Effector memory CD8-positive, alpha-beta T cell (primary cell): ENCODE data around the gene LIPC.

Experiments
- ATAC-seq: fragments of 150-1000 bp; cut with Tn5 transposase; replicated peaks from 2 replicates; pipeline ENCODE4 v1.10.0; 2021; ENCODE audit warnings: mild to moderate bottlenecking, moderate library complexity
- DNase-seq, 3 experiments: peaks; one replicate each; pipeline ENCODE4 v3.0.0; 2021
- H3K27ac Mint-ChIP-seq, 2 donors: one replicate each; pipeline ENCODE4 v1.8.0; 2022; ENCODE audit warnings: mild to moderate bottlenecking in 2 of 2, mixed read lengths in 2 of 2, moderate library complexity in 2 of 2
- H3K27me3 Mint-ChIP-seq, 2 donors: one replicate each; pipeline ENCODE4 v1.8.0; 2022; ENCODE audit warnings: mixed read lengths in 2 of 2
- H3K36me3 Mint-ChIP-seq: one replicate; pipeline ENCODE4 v1.8.0; 2022; ENCODE audit warnings: mild to moderate bottlenecking, moderate library complexity, mixed read lengths; ENCODE audit not compliant: insufficient read depth
- H3K4me1 Mint-ChIP-seq, 2 donors: one replicate each; pipeline ENCODE4 v1.8.0; 2022; ENCODE audit warnings: low read depth in 2 of 2, mixed read lengths in 2 of 2
- H3K4me3 Mint-ChIP-seq, 2 donors: one replicate each; pipeline ENCODE4 v1.8.0; 2022; ENCODE audit warnings: mild to moderate bottlenecking in 2 of 2, mixed read lengths in 2 of 2, moderate library complexity in 2 of 2
- H3K9me3 Mint-ChIP-seq, 2 donors: one replicate each; pipeline ENCODE4 v1.8.0; 2022; ENCODE audit warnings: mixed read lengths in 2 of 2

LIPC gene

GRCh38 chr15:58430224-58430787 is 1.5 kb upstream of the LIPC start:
- H3K4me1 Mint-ChIP-seq = no peaks in the 10 kb centered on the region
- H3K36me3 Mint-ChIP-seq = peaks cover 6% of the 10 kb centered on the region
- H3K4me3 Mint-ChIP-seq = no peak overlapping the region
- H3K27me3 Mint-ChIP-seq = no peaks in the 10 kb centered on the region
- no peak for DNase-seq
- H3K9me3 Mint-ChIP-seq = no peaks in the 10 kb centered on the region
- no peak overlapping the region for H3K27ac Mint-ChIP-seq
- ATAC-seq = no peak

- ATAC-seq (no peak), DNase-seq (no peak)
- Mint-ChIP-seq H3K27me3 (no peaks in the 10 kb centered on the region), H3K36me3 (peaks cover 3% of the 10 kb centered on the region), H3K4me1 (no peaks in the 10 kb centered on the region), H3K4me3 (no peak overlapping the region), H3K9me3 (no peaks in the 10 kb centered on the region), H3K27ac (no peak overlapping the region)
These were observed 610 bp downstream of the LIPC start for GRCh38 chr15:58432401-58432800.

- no peak for ATAC-seq
- no peak for DNase-seq
- no peaks in the 10 kb centered on the region for H3K36me3 Mint-ChIP-seq
These were observed 2.0 kb downstream of the LIPC start for GRCh38 chr15:58433597-58434333.

GRCh38 chr15:58434334-58434875 is 2.6 kb downstream of the LIPC start:
- no peak overlapping the region for H3K27ac Mint-ChIP-seq
- H3K4me3 Mint-ChIP-seq = no peak overlapping the region
- H3K4me1 Mint-ChIP-seq = peaks cover 0 to 7% of the 10 kb centered on the region in 2 donors
- H3K36me3 Mint-ChIP-seq = no peaks in the 10 kb centered on the region
- no peaks in the 10 kb centered on the region for H3K27me3 Mint-ChIP-seq
- no peaks in the 10 kb centered on the region for H3K9me3 Mint-ChIP-seq
- ATAC-seq (no peak), DNase-seq (no peak)

More at GRCh38 chr15:58433597-58434333, 2.0 kb downstream of the LIPC start:
- Mint-ChIP-seq H3K27me3 (no peaks in the 10 kb centered on the region), H3K4me1 (peaks cover 0 to 2% of the 10 kb centered on the region in 2 donors), H3K27ac (no peak overlapping the region), H3K4me3 (no peak overlapping the region), H3K9me3 (no peaks in the 10 kb centered on the region)

- Mint-ChIP-seq H3K4me1 (peaks cover 0 to 11% of the 10 kb centered on the region in 2 donors), H3K4me3 (no peak overlapping the region), H3K36me3 (no peaks in the 10 kb centered on the region), H3K27me3 (no peaks in the 10 kb centered on the region), H3K27ac (no peak overlapping the region), H3K9me3 (no peaks in the 10 kb centered on the region)
- ATAC-seq = no peak
- no peak for DNase-seq
These were observed 4.8 kb downstream of the LIPC start for GRCh38 chr15:58436552-58436951.

GRCh38 chr15:58437531-58438105 is 5.8 kb downstream of the LIPC start:
- Mint-ChIP-seq H3K27ac (peak overlapping the region in 1 of 2 donors; percentile 60), H3K27me3 (no peaks in the 10 kb centered on the region), H3K4me1 (peaks cover 0 to 11% of the 10 kb centered on the region in 2 donors), H3K9me3 (no peaks in the 10 kb centered on the region), H3K36me3 (no peaks in the 10 kb centered on the region), H3K4me3 (no peak overlapping the region)
- DNase-seq = no peak
- ATAC-seq = no peak

GRCh38 chr15:58438111-58438510 is 6.3 kb downstream of the LIPC start:
- Mint-ChIP-seq H3K4me1 (peaks cover 0 to 11% of the 10 kb centered on the region in 2 donors), H3K27ac (peak overlapping the region in 1 of 2 donors; percentile 60), H3K36me3 (no peaks in the 10 kb centered on the region), H3K27me3 (no peaks in the 10 kb centered on the region), H3K4me3 (no peak overlapping the region), H3K9me3 (no peaks in the 10 kb centered on the region)
- DNase-seq (no peak), ATAC-seq (no peak)

- no peaks in the 10 kb centered on the region for H3K27me3 Mint-ChIP-seq
- ATAC-seq (peak; percentile 74), DNase-seq (peak; percentile 9 to 27 (median 26))
- H3K27ac Mint-ChIP-seq = peak overlapping the region in 1 of 2 donors; percentile 31
- H3K9me3 Mint-ChIP-seq = no peaks in the 10 kb centered on the region
- no peak overlapping the region for H3K4me3 Mint-ChIP-seq
- H3K4me1 Mint-ChIP-seq = peaks cover 0 to 11% of the 10 kb centered on the region in 2 donors
- no peaks in the 10 kb centered on the region for H3K36me3 Mint-ChIP-seq
These were observed 7.2 kb downstream of the LIPC start for GRCh38 chr15:58438956-58439355.

- Mint-ChIP-seq H3K4me1 (peaks cover 0 to 11% of the 10 kb centered on the region in 2 donors), H3K27ac (no peak overlapping the region), H3K27me3 (no peaks in the 10 kb centered on the region), H3K4me3 (no peak overlapping the region), H3K36me3 (no peaks in the 10 kb centered on the region), H3K9me3 (no peaks in the 10 kb centered on the region)
- DNase-seq = no peak
- ATAC-seq = no peak
These were observed 8.5 kb downstream of the LIPC start for GRCh38 chr15:58440158-58440910.

GRCh38 chr15:58440922-58441321 is 9.1 kb downstream of the LIPC start:
- Mint-ChIP-seq H3K27ac (no peak overlapping the region), H3K4me1 (peaks cover 0 to 11% of the 10 kb centered on the region in 2 donors), H3K27me3 (no peaks in the 10 kb centered on the region), H3K4me3 (no peak overlapping the region), H3K9me3 (no peaks in the 10 kb centered on the region), H3K36me3 (no peaks in the 10 kb centered on the region)
- ATAC-seq (no peak), DNase-seq (no peak)

- DNase-seq (no peak), ATAC-seq (no peak)
- H3K4me3 Mint-ChIP-seq = no peak overlapping the region
- no peak overlapping the region for H3K27ac Mint-ChIP-seq
- no peaks in the 10 kb centered on the region for H3K36me3 Mint-ChIP-seq
- peaks cover 0 to 11% of the 10 kb centered on the region in 2 donors for H3K4me1 Mint-ChIP-seq
- no peaks in the 10 kb centered on the region for H3K27me3 Mint-ChIP-seq
- no peaks in the 10 kb centered on the region for H3K9me3 Mint-ChIP-seq
These were observed 9.7 kb downstream of the LIPC start for GRCh38 chr15:58441376-58442070.

- Mint-ChIP-seq H3K4me1 (peaks cover under 1 to 11% of the 10 kb centered on the region in 2 donors), H3K9me3 (no peaks in the 10 kb centered on the region), H3K27ac (no peak overlapping the region), H3K36me3 (no peaks in the 10 kb centered on the region), H3K4me3 (no peak overlapping the region), H3K27me3 (no peaks in the 10 kb centered on the region)
- ATAC-seq (no peak), DNase-seq (no peak)
These were observed 10.3 kb downstream of the LIPC start for GRCh38 chr15:58442122-58442521.

GRCh38 chr15:58443308-58443707 is 11.5 kb downstream of the LIPC start:
- no peaks in the 10 kb centered on the region for H3K9me3 Mint-ChIP-seq
- no peaks in the 10 kb centered on the region for H3K27me3 Mint-ChIP-seq
- peaks cover 1 to 11% of the 10 kb centered on the region in 2 donors for H3K4me1 Mint-ChIP-seq
- no peaks in the 10 kb centered on the region for H3K36me3 Mint-ChIP-seq
- ATAC-seq = no peak
- no peak overlapping the region for H3K4me3 Mint-ChIP-seq
- DNase-seq = no peak
- no peak overlapping the region for H3K27ac Mint-ChIP-seq
